H9 (cell line): ENCODE results near the gene NUP214. TPM values are rescaled to one million over a fixed set of nuclear protein-coding genes. Genes with fewer than 3 reads are reported as not detected.

Experiments used
- DNase-seq: peaks from one replicate; pipeline ENCODE4 v3.0.0-alpha.2; 2017
- H2AFZ ChIP-seq: one replicate; pipeline ENCODE4 v1.6.1; 2013; ENCODE audit warnings: mild to moderate bottlenecking, low read length, control low read depth, moderate library complexity
- H2AK5ac ChIP-seq: 2 replicates; pipeline ENCODE4 v1.6.1; 2013; ENCODE audit warnings: low read length, control low read depth, mixed read lengths; ENCODE audit not compliant: insufficient read length
- H2BK120ac ChIP-seq: one replicate; pipeline ENCODE4 v1.6.1; 2013; ENCODE audit warnings: low read depth, mild to moderate bottlenecking, low read length, control low read depth, inconsistent platforms; ENCODE audit not compliant: poor library complexity, severe bottlenecking
- H2BK12ac ChIP-seq: 2 replicates; pipeline ENCODE4 v1.6.1; 2013; ENCODE audit warnings: low read length, control low read depth, mixed read lengths, low read depth; ENCODE audit not compliant: insufficient read length
- H2BK15ac ChIP-seq: 2 replicates; pipeline ENCODE4 v1.6.1; 2013; ENCODE audit warnings: low read depth, low read length, control low read depth
- H2BK20ac ChIP-seq: one replicate; pipeline ENCODE4 v1.6.1; 2013; ENCODE audit warnings: low read depth, mild to moderate bottlenecking, low read length, control low read depth, inconsistent platforms; ENCODE audit not compliant: poor library complexity, severe bottlenecking
- H2BK5ac ChIP-seq: 2 replicates; pipeline ENCODE4 v1.6.1; 2013; ENCODE audit warnings: low read length, control low read depth, mixed read lengths; ENCODE audit not compliant: insufficient read length
- H3K14ac ChIP-seq: 2 replicates; pipeline ENCODE4 v1.6.1; 2013; ENCODE audit warnings: low read length, control low read depth; ENCODE audit not compliant: insufficient read depth
- H3K18ac ChIP-seq: 2 replicates; pipeline ENCODE4 v1.6.1; 2013; ENCODE audit warnings: low read depth, mild to moderate bottlenecking, mixed read lengths, low read length, control low read depth; ENCODE audit not compliant: insufficient read length
- H3K23ac ChIP-seq: 2 replicates; pipeline ENCODE4 v1.6.1; 2013; ENCODE audit warnings: low read length, control low read depth, mixed read lengths, low read depth; ENCODE audit not compliant: insufficient read length
- H3K23me2 ChIP-seq: 2 replicates; pipeline ENCODE4 v1.6.1; 2013; ENCODE audit warnings: low read depth, mild to moderate bottlenecking, mixed read lengths, low read length, control low read depth; ENCODE audit not compliant: insufficient read length, poor library complexity, severe bottlenecking
- H3K27ac ChIP-seq: 2 replicates; pipeline ENCODE4 v1.5.1; 2013; ENCODE audit warnings: low read length, control low read depth, mixed read lengths, low read depth; ENCODE audit not compliant: insufficient read length
- H3K27me3 ChIP-seq: 2 replicates; pipeline ENCODE4 v1.6.1; 2013; ENCODE audit warnings: low read length, control low read depth, inconsistent platforms; ENCODE audit not compliant: insufficient read depth
- H3K4ac ChIP-seq: 2 replicates; pipeline ENCODE4 v1.6.1; 2013; ENCODE audit warnings: low read depth, mild to moderate bottlenecking, control low read depth, inconsistent platforms, low read length, moderate library complexity
- H3K4me1 ChIP-seq: 2 replicates; pipeline ENCODE4 v1.6.1; 2013; ENCODE audit warnings: low read length, control low read depth, inconsistent platforms; ENCODE audit not compliant: insufficient read depth
- H3K4me2 ChIP-seq: 2 replicates; pipeline ENCODE4 v1.6.1; 2013; ENCODE audit warnings: low read length, control low read depth, mixed read lengths; ENCODE audit not compliant: insufficient read length, insufficient read depth
- H3K56ac ChIP-seq: 2 replicates; pipeline ENCODE4 v1.6.1; 2013; ENCODE audit warnings: low read depth, mild to moderate bottlenecking, mixed read lengths, low read length, control low read depth; ENCODE audit not compliant: insufficient read length
- H3K79me1 ChIP-seq: 2 replicates; pipeline ENCODE4 v1.6.1; 2013; ENCODE audit warnings: low read depth, mild to moderate bottlenecking, moderate library complexity, low read length, control low read depth, inconsistent platforms; ENCODE audit not compliant: insufficient read depth, poor library complexity, severe bottlenecking
- H3K79me2 ChIP-seq: 2 replicates; pipeline ENCODE4 v1.6.1; 2013; ENCODE audit warnings: low read length, control low read depth, inconsistent platforms; ENCODE audit not compliant: insufficient read depth
- H3K9ac ChIP-seq: 2 replicates; pipeline ENCODE4 v1.6.1; 2013; ENCODE audit warnings: low read length, control low read depth, mixed read lengths; ENCODE audit not compliant: insufficient read length; ENCODE audit errors: extremely low read depth
- H3K9me3 ChIP-seq: one replicate; pipeline ENCODE4 v1.6.1; 2013; ENCODE audit warnings: low read depth, low read length, inconsistent platforms; ENCODE audit not compliant: control insufficient read depth
- H3T11ph ChIP-seq: one replicate; pipeline ENCODE4 v1.6.1; 2013; ENCODE audit warnings: mild to moderate bottlenecking, low read length, control low read depth, inconsistent platforms
- H4K20me1 ChIP-seq: one replicate; pipeline ENCODE4 v1.6.1; 2013; ENCODE audit not compliant: control insufficient read depth, insufficient read length, insufficient read depth
- H4K5ac ChIP-seq: 2 replicates; pipeline ENCODE4 v1.6.1; 2013; ENCODE audit warnings: low read depth, mild to moderate bottlenecking, mixed read lengths, low read length, control low read depth; ENCODE audit not compliant: insufficient read length
- H4K8ac ChIP-seq: replicated peaks from 2 replicates; pipeline ENCODE4 v1.6.1; 2013; ENCODE audit warnings: low read length, control low read depth, mixed read lengths, low read depth; ENCODE audit not compliant: insufficient read length
- H4K91ac ChIP-seq: 2 replicates; pipeline ENCODE4 v1.6.1; 2013; ENCODE audit warnings: low read depth, mild to moderate bottlenecking, moderate library complexity, mixed read lengths, low read length, control low read depth; ENCODE audit not compliant: insufficient read length
- H3K27ac Mint-ChIP-seq, 3 experiments: 2 replicates in 2 of 3; 3 replicates in 1 of 3; pipeline ENCODE4 v1.8.0; 2020 to 2021; ENCODE audit warnings: mixed read lengths in 3 of 3, mild to moderate bottlenecking in 1 of 3, moderate library complexity in 1 of 3
- H3K27me3 Mint-ChIP-seq: 2 replicates; pipeline ENCODE4 v1.8.0; 2021; ENCODE audit warnings: low read depth, mild to moderate bottlenecking, moderate library complexity, mixed read lengths
- H3K36me3 Mint-ChIP-seq, 3 experiments: 2 replicates in 2 of 3; 3 replicates in 1 of 3; pipeline ENCODE4 v1.8.0; 2020 to 2021; ENCODE audit warnings: low read depth in 3 of 3, mixed read lengths in 3 of 3; ENCODE audit not compliant: insufficient read depth in 1 of 3
- H3K4me1 Mint-ChIP-seq, 2 experiments: 2 replicates each; pipeline ENCODE4 v1.8.0; 2020; ENCODE audit warnings: mixed read lengths in 2 of 2
- H3K4me3 Mint-ChIP-seq, 2 experiments: 2 replicates in 1 of 2; 3 replicates in 1 of 2; pipeline ENCODE4 v1.8.0; 2020 to 2021; ENCODE audit warnings: mild to moderate bottlenecking in 2 of 2, mixed read lengths in 2 of 2, moderate library complexity in 1 of 2
- H3K9me3 Mint-ChIP-seq, 2 experiments: 2 replicates in 1 of 2; 3 replicates in 1 of 2; pipeline ENCODE4 v1.8.0; 2020; ENCODE audit warnings: mild to moderate bottlenecking in 2 of 2, mixed read lengths in 2 of 2, moderate library complexity in 1 of 2
- CTCF ChIP-seq: fragments of 200-600 bp; sonication (generic); conservative IDR thresholded peaks from 3 replicates; pipeline ENCODE4 v1.8.0; 2021; ENCODE audit warnings: antibody characterized with exemption, mild to moderate bottlenecking
- WGBS: extraction: QIAGEN DNeasy Blood & Tissue Kit; methylation state at CpG from one replicate; pipeline ENCODE4 v1.1.7; 2013; ENCODE audit warnings: missing lambda C conversion rate, low lambda C conversion rate, mixed read lengths; ENCODE audit not compliant: insufficient read length; ENCODE audit errors: extremely low coverage; 5-methylcytosine and 5-hydroxymethylcytosine counted together
- total RNA-seq: library from RNA; stranded (reverse); gene quantifications from 2 replicates; pipeline ENCODE4 v1.2.1, GENCODE V29; 2021

NUP214 gene
- total RNA-seq, 1 experiment from 2014 or later, result 53.8 TPM

- Histone ChIP-seq H3T11ph (no peak overlapping the region), H3K23ac (no peak overlapping the region), H3K18ac (no peak overlapping the region), H3K14ac (no peak overlapping the region), H3K27me3 (no peaks in the 10 kb centered on the region), H2AK5ac (no peak overlapping the region), H2BK120ac (no peak overlapping the region), H2BK5ac (no peak overlapping the region), H3K79me1 (peaks cover under 1% of the 10 kb centered on the region), H3K23me2 (no peaks in the 10 kb centered on the region), H3K9ac (no peak overlapping the region), H2BK15ac (no peak overlapping the region), H4K8ac (no peak overlapping the region), H3K4me1 (no peaks in the 10 kb centered on the region), H2AFZ (no peak overlapping the region), H4K91ac (no peak overlapping the region), H3K4me2 (no peak overlapping the region), H4K20me1 (no peaks in the 10 kb centered on the region), H3K9me3 (no peaks in the 10 kb centered on the region), H3K79me2 (no peaks in the 10 kb centered on the region), H3K56ac (no peak overlapping the region), H4K5ac (no peak overlapping the region), H3K4ac (no peak overlapping the region), H2BK12ac (no peak overlapping the region), H2BK20ac (no peak overlapping the region), H3K27ac (no peak overlapping the region)
- Mint-ChIP-seq H3K36me3 (peaks cover 30 to 89% (median 87%) of the 10 kb centered on the region in 3 experiments; a peak in 6 of 7 replicates), H3K4me1 (peaks cover 0 to 13% of the 10 kb centered on the region in 2 experiments; a peak in 2 of 4 replicates), H3K9me3 (no peaks in the 10 kb centered on the region), H3K4me3 (no peak overlapping the region), H3K27me3 (no peaks in the 10 kb centered on the region), H3K27ac (no peak overlapping the region)
- no peak for DNase-seq
- no peak for TF ChIP-seq CTCF
- WGBS, result no CpG with 5 or more reads among the region's 3 CpGs
Observed at GRCh38 chr9:131148276-131148675, 22.9 kb downstream of the NUP214 start.
